Measurements from ENCODE around the gene PGM3.

The PGM3 gene

GRCh38 chr6:83183082-83183828 lies 9.8 kb downstream of the PGM3 start:
- no peak for DNase-seq

GRCh38 chr6:83182114-83182513 lies 11.0 kb downstream of the PGM3 start:
- DNase-seq, result no peak

GRCh38 chr6:83180426-83180950 lies 12.6 kb downstream of the PGM3 start:
- no peak for DNase-seq

- no peak for DNase-seq
Observed at GRCh38 chr6:83176246-83176645, 16.8 kb downstream of the PGM3 start.

GRCh38 chr6:83169511-83169910 lies 23.6 kb downstream of the PGM3 start:
- no peak for DNase-seq

GRCh38 chr6:83169106-83169505 lies 24.0 kb downstream of the PGM3 start:
- no peak for DNase-seq

- no peak for DNase-seq
Observed at GRCh38 chr6:83168556-83168955, 24.5 kb downstream of the PGM3 start.

GRCh38 chr6:83167726-83168278 lies 25.3 kb downstream of the PGM3 start:
- DNase-seq, result no peak

GRCh38 chr6:83160167-83160566 lies 32.9 kb downstream of the PGM3 start:
- DNase-seq, result no peak

- no peak for DNase-seq
Observed at GRCh38 chr6:83155794-83156193, 37.3 kb downstream of the PGM3 start.

- DNase-seq, result no peak
Observed at GRCh38 chr6:83153883-83154521, 39.1 kb downstream of the PGM3 start.

- DNase-seq, result no peak
Observed at GRCh38 chr6:83152913-83153312, 40.2 kb downstream of the PGM3 start.

- no peak for DNase-seq
Observed at GRCh38 chr6:83151114-83151513, 42.0 kb downstream of the PGM3 start.

- no peak for DNase-seq
Observed at GRCh38 chr6:83138758-83139157, 54.3 kb downstream of the PGM3 start.

GRCh38 chr6:83138118-83138722 lies 54.8 kb downstream of the PGM3 start:
- DNase-seq, result no peak

- DNase-seq, result no peak
Observed at GRCh38 chr6:83132121-83132520, 60.9 kb downstream of the PGM3 start.

- no peak for DNase-seq
Observed at GRCh38 chr6:83127976-83128375, 65.1 kb downstream of the PGM3 start.

GRCh38 chr6:83127258-83127657 lies 65.8 kb downstream of the PGM3 start:
- no peak for DNase-seq

GRCh38 chr6:83126807-83127206 lies 66.3 kb downstream of the PGM3 start:
- no peak for DNase-seq

GRCh38 chr6:83126223-83126622 lies 66.8 kb downstream of the PGM3 start:
- no peak for DNase-seq

- no peak for DNase-seq
Observed at GRCh38 chr6:83125425-83125824, 67.6 kb downstream of the PGM3 start.

- DNase-seq, result no peak
Observed at GRCh38 chr6:83124553-83124952, 68.5 kb downstream of the PGM3 start.

- no peak for DNase-seq
Observed at GRCh38 chr6:83119742-83120300, 73.2 kb downstream of the PGM3 start.

Data from CD4-positive, alpha-beta T cell treated with Interleukin-4 for 1 hour (primary cell).